HG03045 (cell line): Measurements from ENCODE around the gene SYT11.

Experiments used
- ATAC-seq: cut with Tn5 transposase; IDR thresholded peaks from one replicate; pipeline ENCODE4 v1.9.1; 2021; ENCODE audit warnings: mild to moderate bottlenecking, moderate library complexity; ENCODE audit not compliant: unreplicated experiment

The SYT11 gene

DNA sequence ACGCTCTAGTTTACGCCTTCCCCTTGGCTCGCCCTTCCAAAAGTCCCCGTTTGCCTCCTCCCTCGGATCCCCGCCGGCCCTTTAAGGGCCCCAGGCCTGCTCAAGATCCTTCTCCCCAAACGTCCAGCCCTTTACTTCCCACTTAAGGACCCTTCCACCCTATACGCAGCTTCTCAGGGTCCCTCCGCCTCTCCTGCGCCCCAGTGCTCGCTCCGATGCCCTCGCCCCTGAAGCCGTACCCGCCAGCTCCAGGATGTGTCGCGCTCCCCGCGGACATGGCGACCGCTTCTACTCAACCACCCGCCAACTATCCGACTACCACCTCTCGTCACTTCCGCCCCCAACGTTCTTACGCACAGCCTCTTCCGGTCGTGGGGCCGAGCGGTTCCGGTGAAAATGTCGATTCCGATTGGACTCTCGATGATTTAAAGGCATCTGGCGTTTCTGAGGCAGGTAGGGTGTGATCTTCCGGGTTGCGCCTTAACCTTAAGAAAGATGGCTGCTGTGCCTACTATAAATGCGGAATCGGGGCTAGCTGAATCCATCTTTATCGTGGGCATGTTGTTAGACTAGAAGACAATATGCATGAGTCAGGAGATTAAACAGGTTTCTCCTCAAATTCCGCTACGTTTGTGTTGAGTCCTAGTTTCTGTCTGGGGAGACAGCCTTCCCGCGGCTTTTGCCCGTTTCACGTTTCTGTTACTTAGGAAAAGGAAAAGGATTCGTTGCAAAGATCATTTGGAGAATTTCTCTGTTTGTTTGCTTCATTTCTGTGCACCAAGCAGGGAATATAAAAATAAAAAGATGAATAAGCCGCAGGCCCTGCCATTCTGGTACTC, 74.9 kb downstream of the SYT11 start, which contains the start of gene KHDC4:
TSS of gene KHDC4 (minus strand) at position 317 of the 839 bp plus-strand sequence. CDS start at position 277, 40 bp downstream.
- peak; percentile 88 for ATAC-seq
